Suppressor macrophage treated with lipopolysaccharide for 1 hour (primary cell): ENCODE results near the gene ZIC5.
A peak's percentile ranks its signal among the peaks of the same experiment; 100 is the strongest.

ENCODE experiments used
- DNase-seq, 3 donors: peaks; one replicate each; pipeline ENCODE4 v3.0.0-alpha.2; 2020 to 2022

ZIC5 gene

DNA sequence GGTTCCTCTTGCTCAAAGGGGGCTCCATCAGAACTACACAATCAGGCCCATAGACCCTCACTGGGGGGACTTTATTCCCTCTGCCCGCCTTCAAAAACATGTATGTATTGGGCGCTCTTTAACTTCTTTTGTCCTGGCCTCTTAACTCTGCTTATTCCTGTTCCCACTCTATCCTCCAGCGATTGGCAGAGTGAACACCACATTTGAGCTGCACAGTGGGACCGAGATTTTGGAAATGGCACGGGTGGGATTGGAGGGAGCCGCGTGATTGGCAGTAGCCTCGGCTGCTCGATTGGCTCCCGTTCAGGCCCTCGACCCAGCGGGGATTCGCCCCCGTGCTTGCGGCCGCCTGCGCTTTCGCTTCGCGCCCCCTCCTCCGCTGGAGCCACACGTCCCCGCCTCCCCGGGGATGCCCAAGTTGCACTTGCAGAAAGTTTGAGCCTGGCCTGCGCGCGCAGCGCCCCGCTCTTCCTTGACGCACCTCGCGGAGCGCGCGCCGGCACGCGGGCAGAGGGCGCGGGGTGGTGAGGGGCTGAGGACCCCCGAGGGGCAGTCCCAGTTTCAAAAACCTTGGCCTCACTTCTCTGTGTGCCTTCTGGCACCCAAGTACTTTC lies at the start of gene ZIC5:
Gene ZIC5 (minus strand): TSS at position 192 of the 614 bp plus-strand sequence. CDS start 164 bp downstream, at position 28.
- no peak for DNase-seq

- no peak for DNase-seq
Observed at GRCh38 chr13:100019780-100020356, 48.3 kb upstream of the ZIC5 start.

DNA sequence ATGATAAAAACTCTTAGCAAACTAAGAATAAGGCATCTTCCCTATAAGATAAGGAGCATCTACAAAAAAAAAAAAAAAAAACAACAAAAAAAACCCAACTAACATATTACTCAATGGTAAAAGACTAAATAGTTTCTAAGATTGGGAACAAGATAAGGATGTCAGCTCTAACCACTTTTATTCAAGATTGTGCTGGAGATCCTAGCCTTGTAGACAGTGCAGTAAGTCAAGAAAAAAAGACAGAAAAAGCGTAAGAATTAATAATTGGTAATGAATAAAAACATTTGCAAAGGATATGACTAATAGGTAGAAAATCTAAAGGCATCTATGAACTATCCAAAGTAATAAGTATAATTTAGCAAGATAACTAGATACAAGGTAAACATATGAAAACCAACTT lies 43.1 kb upstream of the ZIC5 start:
- DNase-seq = no peak

- no peak for DNase-seq
Observed at GRCh38 chr13:99998261-99998660, 26.7 kb upstream of the ZIC5 start.

DNA sequence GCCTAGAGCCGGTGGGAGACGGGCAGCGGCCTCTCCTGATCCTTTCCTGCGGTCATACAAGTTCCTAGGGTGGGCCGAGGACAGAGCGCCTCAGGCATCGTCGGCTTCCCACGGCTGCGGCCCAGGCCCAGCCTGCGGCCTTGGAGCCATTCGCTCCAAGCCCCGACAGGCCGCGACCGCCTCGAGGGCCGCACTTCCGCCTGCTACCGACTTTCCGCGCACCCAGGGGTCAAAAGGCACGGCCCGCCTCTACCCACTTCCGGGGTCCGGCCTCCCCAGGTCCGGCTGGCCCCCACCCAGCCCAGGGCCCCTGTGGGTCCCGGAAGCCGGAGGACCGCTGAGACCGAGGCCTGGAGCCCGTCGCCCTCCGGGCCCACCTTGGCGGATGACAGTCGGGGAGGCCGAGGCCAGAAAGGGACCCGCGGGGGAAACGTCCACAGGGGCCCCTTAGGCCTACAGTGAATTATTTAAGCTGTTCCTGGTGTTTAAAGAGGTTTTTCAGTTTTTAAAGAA lies 26.2 kb upstream of the ZIC5 start:
- DNase-seq = no peak

GRCh38 chr13:99996381-99996973 lies 24.9 kb upstream of the ZIC5 start:
- no peak for DNase-seq

DNA sequence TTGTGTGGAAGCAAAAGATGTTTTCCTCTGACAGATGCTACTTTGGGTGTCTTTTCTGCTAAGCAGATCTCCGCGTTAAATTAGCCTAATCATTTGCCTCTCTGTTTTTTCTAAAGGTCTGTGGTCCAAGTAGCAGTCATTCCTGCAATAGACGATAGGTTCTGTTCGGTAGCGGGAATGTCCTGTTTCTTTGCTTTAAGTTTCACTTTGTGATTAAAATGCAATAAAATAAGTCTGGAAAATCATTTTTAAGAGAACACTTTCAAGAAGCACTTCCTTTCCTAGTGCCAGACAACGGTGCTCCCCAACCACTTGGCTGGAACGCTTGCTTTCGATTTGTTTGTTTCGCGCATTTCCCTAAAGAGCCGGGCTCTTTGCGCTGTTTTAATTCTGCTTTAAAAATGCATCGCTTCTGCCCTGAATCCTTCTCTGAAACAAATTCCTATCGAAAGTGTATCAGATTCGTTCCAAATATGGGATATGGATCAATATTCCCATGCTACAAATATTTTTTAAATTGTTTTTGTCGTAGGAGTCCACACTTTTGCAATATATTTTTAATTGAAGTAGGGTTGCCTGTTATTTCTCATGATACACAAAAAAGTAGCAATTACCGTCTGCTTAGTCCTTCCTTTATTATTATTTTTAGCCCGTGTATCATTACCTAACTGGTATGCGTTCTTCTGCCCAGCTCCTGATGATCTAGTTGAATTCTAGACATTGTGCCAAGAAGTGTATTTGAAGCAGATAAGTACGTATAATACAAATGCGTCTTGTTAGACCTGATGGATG lies 24.2 kb upstream of the ZIC5 start:
- peak in 1 of 3 donors; percentile 47 for DNase-seq

DNA sequence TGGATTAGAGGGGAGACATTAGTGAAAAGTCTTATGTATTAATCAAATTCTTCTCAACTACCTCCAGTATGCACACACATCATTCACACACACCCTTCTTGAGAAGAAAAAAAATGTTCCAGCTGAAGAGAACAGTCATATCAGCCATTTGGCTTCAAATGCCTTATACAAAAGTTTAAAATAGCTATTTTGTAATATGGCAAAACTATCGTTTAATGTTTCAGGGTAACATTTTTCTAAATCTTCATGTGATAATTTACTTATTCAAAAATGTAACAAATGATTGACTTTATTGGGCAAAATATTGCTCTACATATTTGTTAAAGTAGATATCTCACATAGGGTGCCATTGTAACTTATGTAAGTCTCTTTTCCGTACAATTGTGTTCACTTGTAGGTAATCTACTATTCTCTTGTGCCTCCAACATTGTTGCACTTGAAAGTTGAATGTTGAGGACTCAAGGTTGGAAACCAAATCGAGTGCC lies 23.6 kb upstream of the ZIC5 start:
- DNase-seq = no peak

DNA sequence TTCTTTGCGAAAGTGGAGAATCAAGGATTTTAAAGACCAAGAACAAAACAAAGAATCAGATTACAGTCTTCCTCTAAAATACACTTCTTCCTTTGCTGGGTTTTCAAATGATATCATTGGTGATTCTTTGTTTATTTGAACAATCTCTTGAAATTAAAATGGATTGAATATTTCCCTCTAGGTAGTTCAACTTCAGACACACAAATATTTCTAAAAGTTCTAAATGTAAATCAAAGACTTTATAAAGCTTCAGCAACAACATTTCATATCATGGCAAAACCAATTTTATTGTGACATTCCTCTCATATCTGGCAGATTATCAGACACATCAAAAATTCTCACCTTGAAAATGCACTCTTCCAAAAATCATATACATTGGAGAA lies 23.1 kb upstream of the ZIC5 start:
- DNase-seq = no peak

DNA sequence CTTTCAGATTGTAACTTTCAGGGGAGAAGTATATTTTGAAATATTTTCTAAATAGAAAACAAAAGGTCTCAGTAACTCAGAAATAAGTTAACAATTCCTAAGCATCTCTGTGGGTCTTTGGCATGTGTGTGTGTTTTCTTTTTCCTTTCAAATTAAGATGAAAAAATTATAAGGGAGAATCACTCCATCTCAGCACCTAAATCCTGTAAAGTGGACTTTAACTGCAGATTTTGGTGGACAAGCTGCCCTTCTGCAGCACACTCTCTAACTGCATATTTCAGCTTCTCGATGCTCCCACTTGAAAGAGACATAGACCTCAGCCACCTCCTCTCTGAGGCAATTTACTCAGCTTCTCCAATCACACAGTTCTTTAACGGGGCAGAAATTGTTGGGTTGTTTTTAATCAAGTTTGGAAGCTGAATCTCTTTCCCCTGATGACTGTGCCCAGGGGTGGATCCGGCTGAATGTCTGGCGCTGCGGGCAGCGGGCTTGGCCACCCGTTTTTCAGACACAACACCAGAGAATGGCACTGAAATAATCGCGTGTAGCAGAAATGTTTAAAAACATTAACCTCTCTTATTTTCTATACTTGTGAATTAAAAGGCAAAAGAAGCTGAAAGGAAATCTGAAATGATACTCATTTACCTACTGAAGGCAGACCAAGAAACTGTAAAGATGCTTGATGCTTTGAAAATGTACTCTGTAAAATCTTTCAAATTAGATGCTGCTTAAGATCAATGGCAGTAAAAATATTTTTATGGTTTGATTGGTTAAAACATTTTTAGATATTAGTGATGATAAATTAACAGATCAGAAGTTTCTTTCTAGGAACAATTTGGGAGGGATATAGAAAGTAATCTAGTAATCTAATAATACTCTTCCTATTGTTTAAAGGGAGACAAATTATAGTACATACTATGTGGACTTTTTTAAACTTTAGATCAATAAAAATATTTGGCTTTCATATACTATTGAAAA lies 22.4 kb upstream of the ZIC5 start:
- no peak for DNase-seq

GRCh38 chr13:99992949-99993351 lies 21.4 kb upstream of the ZIC5 start:
- DNase-seq = peak in 2 of 3 donors; percentile 61 to 68

- DNase-seq = no peak
Observed at GRCh38 chr13:99991828-99992775, 20.5 kb upstream of the ZIC5 start.

- DNase-seq = no peak
Observed at GRCh38 chr13:99991013-99991827, 19.7 kb upstream of the ZIC5 start.

DNA sequence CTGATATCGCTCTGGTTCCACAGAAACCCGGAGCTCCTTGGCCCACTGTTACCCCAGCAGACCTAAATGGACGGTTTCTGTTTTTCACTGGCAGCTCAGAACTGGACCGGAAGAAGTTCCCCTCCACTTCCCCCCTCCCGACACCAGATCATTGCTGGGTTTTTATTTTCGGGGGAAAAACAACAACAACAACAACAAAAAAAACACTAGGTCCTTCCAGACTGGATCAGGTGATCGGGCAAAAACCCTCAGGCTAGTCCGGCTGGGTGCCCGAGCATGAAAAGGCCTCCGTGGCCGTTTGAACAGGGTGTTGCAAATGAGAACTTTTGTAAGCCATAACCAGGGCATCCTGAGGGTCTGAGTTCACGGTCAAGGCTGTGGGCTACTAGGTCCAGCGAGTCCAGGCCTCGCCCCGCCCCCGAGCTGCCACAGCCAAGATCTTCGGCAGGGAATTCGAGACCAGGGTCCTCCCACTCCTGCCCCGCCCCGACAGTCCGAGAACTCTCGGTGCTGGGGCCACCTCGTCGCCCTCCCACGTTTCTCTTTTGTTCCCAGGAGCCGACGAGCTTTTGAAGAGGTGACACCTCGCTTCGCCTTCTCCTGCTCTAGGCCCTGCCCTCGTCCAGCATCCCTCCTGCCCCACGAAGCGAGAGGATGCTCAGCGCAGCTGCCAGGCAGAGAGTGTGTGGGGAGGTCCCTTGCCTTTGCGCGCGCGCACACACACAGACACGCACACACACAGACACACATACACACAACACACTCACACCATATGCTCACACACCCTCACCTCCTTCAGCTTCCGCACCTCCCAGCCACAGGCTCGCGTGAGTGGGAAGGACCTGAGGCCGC lies 18.8 kb upstream of the ZIC5 start:
- no peak for DNase-seq

DNA sequence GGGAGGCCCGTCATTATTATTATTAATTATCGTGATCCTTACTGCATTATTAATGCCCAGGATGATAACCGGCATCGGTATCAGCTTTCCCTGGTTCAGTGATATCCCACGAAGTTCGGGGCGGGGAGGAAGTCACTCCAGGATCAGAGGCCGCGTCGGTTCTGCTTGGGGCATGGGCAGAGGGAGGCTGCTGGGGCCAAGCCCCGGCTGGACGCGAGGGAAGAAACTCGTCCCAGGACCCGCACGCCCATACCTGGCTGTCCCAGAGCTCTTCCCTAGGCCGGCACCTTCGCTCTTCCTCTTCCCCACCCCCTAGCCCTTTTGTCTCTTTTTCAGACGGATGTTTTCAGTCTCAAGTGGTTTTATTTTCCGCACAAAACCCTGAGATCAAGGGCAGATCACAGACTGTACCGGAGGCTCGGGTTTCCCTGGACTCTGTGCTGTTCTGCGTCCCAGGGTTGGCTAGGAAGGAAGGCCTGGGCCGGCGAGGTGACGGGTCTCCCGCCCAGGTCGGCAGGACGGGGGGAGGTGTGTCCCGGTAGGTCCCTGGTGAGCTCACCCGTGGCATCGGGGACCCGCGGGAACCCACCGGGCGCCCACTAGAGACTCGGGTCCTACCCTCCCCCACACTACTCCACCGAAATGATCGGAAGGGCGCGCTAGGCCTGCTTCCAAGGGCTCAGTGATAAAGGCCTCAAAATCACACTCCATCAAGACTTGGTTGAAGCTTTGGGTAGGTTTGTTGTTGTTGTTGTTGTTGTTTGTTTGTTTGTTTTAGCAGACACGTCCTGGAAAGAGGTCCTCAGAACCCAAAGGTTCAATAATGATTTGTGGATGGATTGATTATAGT lies 17.9 kb upstream of the ZIC5 start:
- no peak for DNase-seq

DNA sequence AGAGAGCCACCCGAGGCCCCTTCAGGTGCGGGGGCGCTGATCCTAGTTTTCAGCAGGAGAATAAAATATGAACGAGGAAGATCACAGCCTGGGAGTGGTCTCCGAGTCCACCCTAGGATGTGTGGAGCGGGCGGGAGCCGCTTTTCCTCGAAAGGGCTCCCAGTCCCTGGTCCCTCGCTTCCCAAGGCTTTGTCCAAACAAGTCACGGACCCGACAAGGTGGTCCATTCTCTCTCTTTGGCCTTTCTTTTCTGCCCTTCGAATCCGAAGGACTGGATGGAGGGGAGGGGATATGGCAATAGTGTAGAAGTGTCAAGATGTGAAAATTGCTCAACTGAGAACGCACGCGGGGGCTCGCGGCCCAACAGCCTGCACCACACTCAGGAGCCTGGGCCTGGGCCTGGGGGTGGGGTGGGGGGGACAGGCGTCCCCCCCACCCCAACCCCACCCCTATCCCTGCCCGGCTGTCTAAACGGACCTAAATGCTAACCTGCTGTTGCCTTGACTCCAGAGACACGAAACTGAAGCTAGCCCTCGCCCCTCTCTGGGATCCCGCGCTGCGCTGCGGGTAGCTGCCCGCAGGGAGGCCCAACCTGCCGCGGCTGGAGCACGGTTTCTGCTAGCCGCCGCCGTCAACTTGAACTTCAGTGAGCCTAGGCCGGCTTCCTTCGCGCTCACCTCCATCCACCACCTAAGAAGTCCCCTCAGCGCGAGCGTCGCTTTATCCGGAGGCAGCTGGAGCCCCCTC lies 17.1 kb upstream of the ZIC5 start:
- DNase-seq = no peak
